Glutamatergic neuron (in vitro differentiated cells): Measurements from ENCODE around the gene PXDN. TPM values are rescaled to one million over a fixed set of nuclear protein-coding genes. Genes with fewer than 3 reads are reported as not detected.
"Not testable (repeated sequence)": the region's sequence is repeated elsewhere in the genome, so short reads cannot be mapped to it uniquely, and the experiment has no call there.

ENCODE experiments used
- DNase-seq: peaks from one replicate; pipeline ENCODE4 v3.0.0; 2022
- H3K27ac Mint-ChIP-seq: one replicate; pipeline ENCODE4 v1.8.0; 2020; ENCODE audit warnings: mild to moderate bottlenecking, mixed read lengths, inconsistent platforms; ENCODE audit not compliant: unreplicated experiment
- H3K27me3 Mint-ChIP-seq: one replicate; pipeline ENCODE4 v1.8.0; 2020; ENCODE audit warnings: mild to moderate bottlenecking, moderate library complexity, mixed read lengths, inconsistent platforms; ENCODE audit not compliant: unreplicated experiment
- H3K36me3 Mint-ChIP-seq: one replicate; pipeline ENCODE4 v1.8.0; 2020; ENCODE audit warnings: mild to moderate bottlenecking, mixed read lengths, inconsistent platforms; ENCODE audit not compliant: unreplicated experiment
- H3K4me1 Mint-ChIP-seq: one replicate; pipeline ENCODE4 v1.8.0; 2020; ENCODE audit warnings: mild to moderate bottlenecking, low read depth, mixed read lengths, inconsistent platforms; ENCODE audit not compliant: unreplicated experiment
- H3K4me3 Mint-ChIP-seq: one replicate; pipeline ENCODE4 v1.8.0; 2020; ENCODE audit warnings: mild to moderate bottlenecking, mixed read lengths, inconsistent platforms; ENCODE audit not compliant: unreplicated experiment
- H3K9me3 Mint-ChIP-seq: one replicate; pipeline ENCODE4 v1.8.0; 2020; ENCODE audit warnings: mild to moderate bottlenecking, moderate library complexity, mixed read lengths, inconsistent platforms; ENCODE audit not compliant: unreplicated experiment
- CTCF ChIP-seq: fragments of 200-600 bp; sonication (generic); IDR thresholded peaks from one replicate; pipeline ENCODE4 v1.5.0; 2021; ENCODE audit not compliant: partially characterized antibody, unreplicated experiment
- total RNA-seq: library from RNA; stranded (reverse); fragmentation: NEBNext Ultra II Directional; extraction: Animal tissue kit (Norgen Biotek cat#: 25700); gene quantifications from one replicate; pipeline ENCODE4 v1.2.1, GENCODE V29; 2021; ENCODE audit not compliant: unreplicated experiment

The PXDN gene
- total RNA-seq, 1 donor from 2014 or later = 226 TPM

GRCh38 chr2:1727101-1727771 lies 17.1 kb downstream of the PXDN start:
- no peak for TF ChIP-seq CTCF
- Mint-ChIP-seq H3K4me1 (peaks cover 50% of the 10 kb centered on the region), H3K4me3 (peak overlapping the region; percentile 20), H3K9me3 (peaks cover 3% of the 10 kb centered on the region), H3K36me3 (peaks cover 4% of the 10 kb centered on the region), H3K27ac (peak overlapping the region; percentile 85), H3K27me3 (no peaks in the 10 kb centered on the region)
- no peak for DNase-seq

- TF ChIP-seq CTCF = no peak
- no peaks in the 10 kb centered on the region for H3K27me3 Mint-ChIP-seq
- no peak overlapping the region for H3K4me3 Mint-ChIP-seq
- DNase-seq = no peak
- peaks cover 43% of the 10 kb centered on the region for H3K4me1 Mint-ChIP-seq
- no peaks in the 10 kb centered on the region for H3K36me3 Mint-ChIP-seq
- H3K27ac Mint-ChIP-seq = peak overlapping the region; percentile 85
- no peaks in the 10 kb centered on the region for H3K9me3 Mint-ChIP-seq
These were observed 17.8 kb downstream of the PXDN start for GRCh38 chr2:1726558-1726957.

- not testable (repeated sequence) for H3K4me3 Mint-ChIP-seq, H3K9me3 Mint-ChIP-seq, H3K27me3 Mint-ChIP-seq, DNase-seq, H3K27ac Mint-ChIP-seq, H3K36me3 Mint-ChIP-seq
- H3K4me1 Mint-ChIP-seq = peaks cover 37% of the 10 kb centered on the region
These were observed 20.0 kb downstream of the PXDN start for GRCh38 chr2:1724351-1724750.

DNA sequence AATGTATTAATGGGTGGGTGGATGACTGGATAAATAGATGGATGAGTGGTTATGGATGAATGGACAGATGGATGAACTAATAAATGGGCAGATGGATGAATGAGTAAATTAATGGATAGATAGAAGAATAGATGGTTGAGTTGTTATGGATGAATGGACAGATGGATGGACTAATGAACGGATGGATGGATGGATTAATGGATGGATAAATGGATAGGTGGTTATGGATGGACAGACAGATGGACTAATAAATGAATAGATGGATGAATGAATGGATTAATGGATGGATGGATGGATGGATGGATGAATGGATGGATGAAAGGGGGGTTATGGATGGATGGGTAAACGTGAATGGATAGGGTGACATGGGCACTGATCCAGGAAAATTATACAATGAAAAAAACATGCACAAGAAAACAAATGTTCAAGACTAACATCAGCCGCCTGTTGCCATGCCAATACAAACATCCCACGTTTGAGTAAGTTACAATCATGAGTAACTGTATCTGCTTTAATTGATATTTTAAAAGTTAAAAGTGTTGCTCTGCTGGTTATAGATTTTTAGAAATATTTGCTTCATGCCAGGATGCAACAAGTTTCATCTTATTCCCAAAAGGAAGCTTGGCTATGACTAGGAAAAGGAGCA lies 20.8 kb downstream of the PXDN start:
- H3K4me3 Mint-ChIP-seq = no peak overlapping the region
- no peaks in the 10 kb centered on the region for H3K9me3 Mint-ChIP-seq
- no peaks in the 10 kb centered on the region for H3K36me3 Mint-ChIP-seq
- peaks cover under 1% of the 10 kb centered on the region for H3K27me3 Mint-ChIP-seq
- DNase-seq = no peak
- no peak for TF ChIP-seq CTCF
- H3K4me1 Mint-ChIP-seq = peaks cover 29% of the 10 kb centered on the region
- H3K27ac Mint-ChIP-seq = no peak overlapping the region

DNA sequence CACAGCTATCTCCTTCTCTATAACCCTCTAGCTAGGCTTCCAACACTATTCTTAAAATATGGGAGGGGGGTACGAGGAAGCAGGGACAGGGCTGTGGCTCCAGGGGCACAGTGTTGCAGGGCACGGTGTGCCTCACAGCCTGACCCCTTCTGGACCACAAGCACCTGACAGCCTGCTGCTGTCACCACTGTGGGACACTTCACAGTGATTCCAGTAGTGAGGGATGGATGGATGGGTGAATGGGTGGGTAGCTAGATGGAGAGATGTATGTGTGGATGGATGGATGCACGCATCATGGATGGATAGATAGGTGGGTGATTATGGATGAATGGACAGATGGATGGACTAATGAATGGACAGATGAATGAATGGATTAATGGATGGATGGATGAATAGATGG lies 21.6 kb downstream of the PXDN start:
- Mint-ChIP-seq H3K9me3 (peaks cover 7% of the 10 kb centered on the region), H3K4me3 (no peak overlapping the region), H3K27me3 (peaks cover 7% of the 10 kb centered on the region), H3K36me3 (peaks cover 7% of the 10 kb centered on the region), H3K4me1 (peaks cover 31% of the 10 kb centered on the region), H3K27ac (no peak overlapping the region)
- no peak for DNase-seq
- no peak for TF ChIP-seq CTCF
